IMR-90 (cell line): ENCODE results near the gene RPS2. TPM values are rescaled to one million over a fixed set of nuclear protein-coding genes. Genes with fewer than 3 reads are reported as not detected.

Experiments
- ATAC-seq: fragments of 200-7000 bp; cut with Tn5 transposase; 2 replicates; pipeline ENCODE4 v1.9.1; 2020; ENCODE audit warnings: low read depth, mild to moderate bottlenecking, moderate library complexity
- BruUV-seq: library from RNA; stranded (reverse); fragments of 400-500 nt; replicated peaks from 2 replicates; lab custom pipeline; 2021; lab: Mats Ljungman, UMichigan
- CTCF ChIA-PET: fragments of 300-600 bp; formaldehyde crosslinking; extraction: SDS; loops from one replicate; lab custom pipeline; 2021; ENCODE audit warnings: antibody characterized with exemption; lab: Yijun Ruan, JAX
- POLR2A ChIA-PET: fragments of 300-600 bp; sonication (Branson Sonifier 250); formaldehyde crosslinking; loops from one replicate; lab custom pipeline; 2022; ENCODE audit warnings: antibody characterized with exemption; ENCODE audit not compliant: unreplicated experiment; lab: Charles Lee
- DNase-seq: peaks from one replicate; pipeline ENCODE4 v3.0.0; 2013
- H2AFZ ChIP-seq: replicated peaks from 2 replicates; pipeline ENCODE3; 2013; ENCODE audit warnings: low read length, mild to moderate bottlenecking; ENCODE audit not compliant: poor library complexity
- H2AK5ac ChIP-seq: 2 replicates; pipeline ENCODE4 v1.6.1; 2013; ENCODE audit warnings: low read depth, low read length, inconsistent platforms
- H2AK9ac ChIP-seq: replicated peaks from 2 replicates; pipeline ENCODE3; 2013; ENCODE audit warnings: mild to moderate bottlenecking, low read depth, low read length, moderate library complexity; ENCODE audit not compliant: poor library complexity
- H2BK120ac ChIP-seq: 2 replicates; pipeline ENCODE4 v1.6.1; 2013; ENCODE audit warnings: low read depth, low read length, inconsistent platforms
- H2BK15ac ChIP-seq: 3 replicates; pipeline ENCODE4 v1.6.1; 2013; ENCODE audit warnings: low read depth, low read length, inconsistent platforms
- H2BK20ac ChIP-seq: 2 replicates; pipeline ENCODE4 v1.6.1; 2013; ENCODE audit warnings: low read depth, mild to moderate bottlenecking, inconsistent platforms, low read length, moderate library complexity
- H2BK5ac ChIP-seq: 2 replicates; pipeline ENCODE4 v1.6.1; 2013; ENCODE audit warnings: mild to moderate bottlenecking, low read depth, low read length, inconsistent platforms; ENCODE audit not compliant: poor library complexity, severe bottlenecking
- H3K14ac ChIP-seq: replicated peaks from 2 replicates; pipeline ENCODE4 v1.6.1; 2013; ENCODE audit warnings: low read depth, low read length, inconsistent platforms
- H3K18ac ChIP-seq: 2 replicates; pipeline ENCODE4 v1.6.1; 2013; ENCODE audit warnings: low read depth, low read length, control low read depth
- H3K23ac ChIP-seq: 2 replicates; pipeline ENCODE4 v1.6.1; 2013; ENCODE audit warnings: low read depth, low read length, inconsistent platforms
- H3K27ac ChIP-seq: 2 replicates; pipeline ENCODE4 v1.5.1; 2013; ENCODE audit warnings: mild to moderate bottlenecking, control low read depth, low read length; ENCODE audit not compliant: insufficient read depth
- H3K27me3 ChIP-seq: 2 replicates; pipeline ENCODE4 v1.6.1; 2013; ENCODE audit warnings: low read length; ENCODE audit not compliant: control insufficient read depth, insufficient read depth
- H3K36me3 ChIP-seq: 2 replicates; pipeline ENCODE4 v1.6.1; 2013; ENCODE audit warnings: low read length, mixed read lengths; ENCODE audit not compliant: control insufficient read depth, insufficient read depth
- H3K4ac ChIP-seq: 2 replicates; pipeline ENCODE4 v1.6.1; 2013; ENCODE audit warnings: low read depth, low read length, inconsistent platforms
- H3K4me1 ChIP-seq: 2 replicates; pipeline ENCODE4 v1.6.1; 2013; ENCODE audit warnings: low read length, mixed read lengths; ENCODE audit not compliant: control insufficient read depth, insufficient read depth
- H3K4me2 ChIP-seq: 2 replicates; pipeline ENCODE4 v1.6.1; 2013; ENCODE audit warnings: low read depth, mild to moderate bottlenecking, control low read depth, low read length, moderate library complexity
- H3K4me3 ChIP-seq: 2 replicates; pipeline ENCODE4 v1.5.1; 2013; ENCODE audit warnings: low read depth, mild to moderate bottlenecking, control low read depth, low read length, moderate library complexity; ENCODE audit not compliant: insufficient read depth
- H3K56ac ChIP-seq: 2 replicates; pipeline ENCODE4 v1.6.1; 2013; ENCODE audit warnings: low read length, inconsistent platforms; ENCODE audit not compliant: insufficient read depth; ENCODE audit errors: extremely low read depth
- H3K79me1 ChIP-seq, 2 experiments: 2 replicates each; pipeline ENCODE4 v1.6.1; 2013; ENCODE audit warnings: low read length in 2 of 2, inconsistent platforms in 1 of 2, low read depth in 1 of 2
- H3K9ac ChIP-seq: 2 replicates; pipeline ENCODE4 v1.6.1; 2013; ENCODE audit warnings: low read depth, low read length, control low read depth
- H3K9me1 ChIP-seq: 2 replicates; pipeline ENCODE4 v1.6.1; 2013; ENCODE audit warnings: low read length, inconsistent platforms; ENCODE audit not compliant: insufficient read depth
- H3K9me3 ChIP-seq: 2 replicates; pipeline ENCODE4 v1.6.1; 2013; ENCODE audit warnings: low read length; ENCODE audit not compliant: control insufficient read depth, insufficient read depth
- H4K20me1 ChIP-seq: 2 replicates; pipeline ENCODE4 v1.6.1; 2013; ENCODE audit warnings: low read length, inconsistent platforms; ENCODE audit not compliant: insufficient read depth
- H4K5ac ChIP-seq: 2 replicates; pipeline ENCODE4 v1.6.1; 2013; ENCODE audit warnings: mild to moderate bottlenecking, low read depth, low read length, control low read depth
- H4K8ac ChIP-seq, 2 experiments: 2 replicates each; pipeline ENCODE4 v1.6.1; 2013; ENCODE audit warnings: low read depth in 2 of 2, low read length in 2 of 2, control low read depth in 1 of 2, inconsistent platforms in 1 of 2
- H4K91ac ChIP-seq: 2 replicates; pipeline ENCODE4 v1.6.1; 2013; ENCODE audit warnings: low read depth, low read length, inconsistent platforms; ENCODE audit not compliant: insufficient read depth
- BHLHE40 ChIP-seq: fragments of 150-350 bp; IDR thresholded peaks from 2 replicates; pipeline ENCODE4 v1.6.1; 2016; ENCODE audit warnings: mild to moderate bottlenecking, low read depth, low read length
- ELK1 ChIP-seq: fragments of 150-350 bp; IDR thresholded peaks from 2 replicates; pipeline ENCODE4 v1.6.1; 2016; ENCODE audit warnings: low read depth, mild to moderate bottlenecking, low read length, moderate library complexity, borderline replicate concordance
- FOS ChIP-seq: fragments of 150-350 bp; IDR thresholded peaks from 2 replicates; pipeline ENCODE4 v1.6.1; 2016; ENCODE audit warnings: low read depth, low read length
- MAZ ChIP-seq: IDR thresholded peaks from 2 replicates; pipeline ENCODE4 v1.6.1; 2012; ENCODE audit warnings: low read depth, mild to moderate bottlenecking, low read length, improper control_type of control experiment, moderate library complexity, borderline replicate concordance
- MXI1 ChIP-seq: IDR thresholded peaks from 2 replicates; pipeline ENCODE4 v1.6.1; 2012; ENCODE audit warnings: low read depth, mild to moderate bottlenecking, low read length, moderate library complexity, borderline replicate concordance
- NFE2L2 ChIP-seq: fragments of 150-350 bp; IDR thresholded peaks from 2 replicates; pipeline ENCODE4 v1.6.1; 2016; ENCODE audit warnings: low read depth, mild to moderate bottlenecking, low read length
- POLR2A ChIP-seq: IDR thresholded peaks from 2 replicates; pipeline ENCODE4 v1.6.1; 2012; ENCODE audit warnings: mild to moderate bottlenecking, low read depth, low read length
- RAD21 ChIP-seq: IDR thresholded peaks from 2 replicates; pipeline ENCODE4 v1.6.1; 2012; ENCODE audit warnings: low read length, improper control_type of control experiment
- RCOR1 ChIP-seq: IDR thresholded peaks from 2 replicates; pipeline ENCODE4 v1.6.1; 2012; ENCODE audit warnings: mild to moderate bottlenecking, low read length, improper control_type of control experiment; ENCODE audit not compliant: insufficient replicate concordance
- RFX5 ChIP-seq: IDR thresholded peaks from 2 replicates; pipeline ENCODE4 v1.8.0; 2012; ENCODE audit warnings: low read depth, mild to moderate bottlenecking, low read length, moderate library complexity
- SMC3 ChIP-seq: fragments of 150-350 bp; IDR thresholded peaks from 2 replicates; pipeline ENCODE4 v1.6.1; 2016; ENCODE audit warnings: low read depth, mild to moderate bottlenecking, antibody characterized with exemption, low read length, moderate library complexity
- USF2 ChIP-seq: fragments of 150-350 bp; IDR thresholded peaks from 2 replicates; pipeline ENCODE4 v1.6.1; 2017; ENCODE audit warnings: mild to moderate bottlenecking, antibody characterized with exemption, low read length, low read depth
- WGBS, 2 experiments: methylation state at CpG; one replicate each; pipeline versions ENCODE4 v1.1.5 to v1.1.7; 2013; ENCODE audit warnings: missing lambda C conversion rate in 2 of 2; ENCODE audit not compliant: insufficient read length in 1 of 2; ENCODE audit errors: extremely low coverage in 2 of 2; 5-methylcytosine and 5-hydroxymethylcytosine counted together
- dilution Hi-C: fragments of 300-500 bp; cut with HindIII; formaldehyde crosslinking; loops from one replicate; pipeline ENCODE4 v1.14.3; 2018; ENCODE audit warnings: low sequenced_read_pairs; ENCODE audit not compliant: unreplicated experiment
- in situ Hi-C: fragments of 300-500 bp; cut with MboI; formaldehyde crosslinking; loops from 3 replicates; pipeline ENCODE4 v1.14.3; 2019; ENCODE audit warnings: low sequenced_read_pairs, inconsistent platforms, mixed read lengths
- intact Hi-C: fragments of 100-400 bp; cut with micrococcal nuclease; formaldehyde crosslinking; loops from 2 replicates; pipeline ENCODE4 v1.10.0; 2022
- polyA plus RNA-seq, 3 experiments: library from polyadenylated mRNA; depleted of rRNA; stranded (reverse); fragments of >200 nt; gene quantifications; 2 replicates each; pipeline ENCODE4 v1.2.3, GENCODE V29; 2012; ENCODE audit warnings: low replicate concordance in 1 of 3
- total RNA-seq: library from RNA; depleted of rRNA; stranded (reverse); fragments of >200 nt; gene quantifications from 2 replicates; pipeline ENCODE4 v1.2.3, GENCODE V29; 2012

RPS2 gene
- total and polyA plus RNA-seq, 2 of the 4 experiments (the other 2 are of a cell fraction) = 2,703 to 6,941 TPM

GRCh38 chr16:2002406-2003230, 38.0 kb upstream of the RPS2 start (continued):
- no peak for TF ChIP-seq FOS
- no peak for TF ChIP-seq RAD21

GRCh38 chr16:2001456-2002355, 37.1 kb upstream of the RPS2 start:
- Histone ChIP-seq H3K27me3 (no peaks in the 10 kb centered on the region), H4K8ac (no peak overlapping the region), H2BK120ac (no peak overlapping the region), H2AK9ac (no peak overlapping the region), H3K4me3 (no peak overlapping the region), H3K4me2 (no peak overlapping the region), H3K9ac (no peak overlapping the region), H3K79me1 (peaks cover 10 to 70% of the 10 kb centered on the region in 2 experiments; a peak in 3 of 4 replicates), H3K9me1 (peaks cover 7% of the 10 kb centered on the region; the same call in 1 of the 2 replicates), H3K36me3 (peaks cover 52% of the 10 kb centered on the region), H4K20me1 (peaks cover 66% of the 10 kb centered on the region), H3K56ac (no peak overlapping the region), H3K4ac (no peak overlapping the region), H4K5ac (no peak overlapping the region), H3K23ac (no peak overlapping the region), H2BK5ac (no peak overlapping the region), H3K27ac (no peak overlapping the region), H3K4me1 (peaks cover 22% of the 10 kb centered on the region), H3K9me3 (no peaks in the 10 kb centered on the region), H2BK20ac (no peak overlapping the region), H2AK5ac (no peak overlapping the region), H3K18ac (no peak overlapping the region), H2BK15ac (no peak overlapping the region), H2AFZ (no peak overlapping the region), H3K14ac (no peak overlapping the region), H4K91ac (no peak overlapping the region)
- ChIA-PET POLR2A (no interaction called here), CTCF (no interaction called here)
- in situ Hi-C loops (no loop called here), dilution Hi-C loops (no loop called here), intact Hi-C loops (loop anchor here (5.0 kb wide), 1 partner anchor 141 kb away; no protein-coding TSS in a partner anchor)
- ATAC-seq (no peak), DNase-seq (no peak)
- no peak for TF ChIP-seq NFE2L2
- TF ChIP-seq RCOR1 = no peak
- no peak for TF ChIP-seq ELK1
- TF ChIP-seq MXI1 = no peak
- TF ChIP-seq RFX5 = no peak
- no peak for TF ChIP-seq BHLHE40
- TF ChIP-seq MAZ = no peak
- no peak for TF ChIP-seq POLR2A
- TF ChIP-seq FOS = no peak
- no peak for TF ChIP-seq SMC3
- TF ChIP-seq RAD21 = no peak
- no peak for TF ChIP-seq USF2
- BruUV-seq = no TSS peak
- 95% methylated on average over 30 of the region's 53 CpGs; no CpG with 5 or more reads in 1 of the 2 experiments for WGBS, 2 experiments
